Measurements from ENCODE around the gene GRK2.

- no peak for TF ChIP-seq CTCF (IDR thresholded peaks at IDR 0.05)
- no peak for TF ChIP-seq POLR2A (IDR thresholded peaks at IDR 0.05)
Observed at GRCh38 chr11:67314218-67314617, 47.9 kb downstream of the GRK2 start.

Data from adrenal gland (tissue), 5 donors.